ENCODE data around the gene KDM4B. TPM values are rescaled to one million over a fixed set of nuclear protein-coding genes. Genes with fewer than 3 reads are reported as not detected.

Gene KDM4B
- total RNA-seq, 4 donors from 2014 or later, result 26.6 to 84.2 (median 39.9) TPM

GRCh38 chr19:5115771-5116202 lies 146.9 kb downstream of the KDM4B start:
- H3K27ac ChIP-seq, result no peak overlapping the region
- in situ Hi-C loops (cut with MboI; ENCODE audit: low pct_ligation_motif_present in 1 of 4, low pct_unique_long_range_greater_than_20kb in 1 of 4, low sequenced_read_pairs in 3 of 4), result no loop called here
- no peak for TF ChIP-seq EP300 (IDR thresholded peaks at IDR 0.05; ENCODE audit: low read depth)
- TF ChIP-seq POLR2AphosphoS5 (IDR thresholded peaks at IDR 0.05), result no peak
- no peak for TF ChIP-seq POLR2A (IDR thresholded peaks at IDR 0.05)

GRCh38 chr19:5116292-5116691 lies 147.4 kb downstream of the KDM4B start:
- H3K4me1 ChIP-seq, result no peaks in the 10 kb centered on the region
- H3K4me3 ChIP-seq, result no peak overlapping the region
- TF ChIP-seq POLR2AphosphoS5 (IDR thresholded peaks at IDR 0.05) (no peak), EP300 (IDR thresholded peaks at IDR 0.05; ENCODE audit: low read depth) (no peak), CTCF (IDR thresholded peaks at IDR 0.05) (no peak)
- WGBS, 2 donors (ENCODE audit: low coverage in 1 of 2), result 76 to 93% methylated on average over 2 of the region's 2 CpGs
- peaks cover 0 to 14% (median 2%) of the 10 kb centered on the region in 4 donors for H3K36me3 ChIP-seq
- no peaks in the 10 kb centered on the region for H3K27me3 ChIP-seq
- intact Hi-C loops (cut with DNase I; ENCODE audit: low total_unique reads) (no loop called here), in situ Hi-C loops (cut with MboI; ENCODE audit: low pct_ligation_motif_present in 1 of 4, low pct_unique_long_range_greater_than_20kb in 1 of 4, low sequenced_read_pairs in 3 of 4) (no loop called here)
- H3K27ac ChIP-seq, result no peak overlapping the region
- no peaks in the 10 kb centered on the region for H3K9me3 ChIP-seq
- no peak for DNase-seq

More at GRCh38 chr19:5115771-5116202, 146.9 kb downstream of the KDM4B start:
- Histone ChIP-seq H3K9me3 (no peaks in the 10 kb centered on the region), H3K4me1 (no peaks in the 10 kb centered on the region), H3K4me3 (no peak overlapping the region), H3K27me3 (no peaks in the 10 kb centered on the region), H3K36me3 (peaks cover 0 to 14% (median 4%) of the 10 kb centered on the region in 4 donors)
- 75 to 79% methylated on average over 4 to 6 of the region's 6 CpGs for WGBS, 2 donors (ENCODE audit: low coverage in 1 of 2)
- intact Hi-C loops (cut with DNase I; ENCODE audit: low total_unique reads), result no loop called here
- no peak for DNase-seq

GRCh38 chr19:5117421-5117820 lies 148.5 kb downstream of the KDM4B start:
- Histone ChIP-seq H3K36me3 (peaks cover 0 to 4% (median 0%) of the 10 kb centered on the region in 4 donors), H3K4me1 (no peaks in the 10 kb centered on the region), H3K27ac (no peak overlapping the region), H3K4me3 (no peak overlapping the region), H3K27me3 (no peaks in the 10 kb centered on the region), H3K9me3 (no peaks in the 10 kb centered on the region)
- no peak for DNase-seq
- intact Hi-C loops (cut with DNase I; ENCODE audit: low total_unique reads), result no loop called here
- TF ChIP-seq POLR2A (IDR thresholded peaks at IDR 0.05) (no peak), POLR2AphosphoS5 (IDR thresholded peaks at IDR 0.05) (no peak), EP300 (IDR thresholded peaks at IDR 0.05; ENCODE audit: low read depth) (no peak), CTCF (IDR thresholded peaks at IDR 0.05) (no peak)
- 95% methylated on average over 12 of the region's 12 CpGs; no CpG with 5 or more reads in 1 of the 2 donors for WGBS, 2 donors (ENCODE audit: low coverage in 1 of 2)
- in situ Hi-C loops (cut with MboI; ENCODE audit: low pct_ligation_motif_present in 1 of 4, low pct_unique_long_range_greater_than_20kb in 1 of 4, low sequenced_read_pairs in 3 of 4), result no loop called here

- no peaks in the 10 kb centered on the region for H3K9me3 ChIP-seq
- H3K27me3 ChIP-seq, result no peaks in the 10 kb centered on the region
- H3K27ac ChIP-seq, result no peak overlapping the region
- peaks cover 0 to 6% (median 0%) of the 10 kb centered on the region in 4 donors for H3K36me3 ChIP-seq
- no peak for DNase-seq
- no peak for TF ChIP-seq CTCF (IDR thresholded peaks at IDR 0.05)
- TF ChIP-seq POLR2AphosphoS5 (IDR thresholded peaks at IDR 0.05), result no peak
- TF ChIP-seq EP300 (IDR thresholded peaks at IDR 0.05; ENCODE audit: low read depth), result no peak
- TF ChIP-seq POLR2A (IDR thresholded peaks at IDR 0.05), result no peak
- 90% methylated on average over 14 of the region's 16 CpGs; no CpG with 5 or more reads in 1 of the 2 donors for WGBS, 2 donors (ENCODE audit: low coverage in 1 of 2)
- intact Hi-C loops (cut with DNase I; ENCODE audit: low total_unique reads), result no loop called here
- H3K4me1 ChIP-seq, result no peaks in the 10 kb centered on the region
- no peak overlapping the region for H3K4me3 ChIP-seq
- in situ Hi-C loops (cut with MboI; ENCODE audit: low pct_ligation_motif_present in 1 of 4, low pct_unique_long_range_greater_than_20kb in 1 of 4, low sequenced_read_pairs in 3 of 4), result no loop called here
Observed at GRCh38 chr19:5118026-5118425, 149.1 kb downstream of the KDM4B start.

All from transverse colon (tissue), 4 donors.